Measurements from ENCODE around the gene PRKD1. TPM values are rescaled to one million over a fixed set of nuclear protein-coding genes. Genes with fewer than 3 reads are reported as not detected.
"Not testable (repeated sequence)": the region's sequence is repeated elsewhere in the genome, so short reads cannot be mapped to it uniquely, and the experiment has no call there.

PRKD1 gene
- total RNA-seq, 1 experiment from 2014 or later = not detected

GRCh38 chr14:29705801-29706200 is 221.8 kb downstream of the PRKD1 start:
- no peak for DNase-seq (ENCODE audit: low read depth, low spot score)
- Histone ChIP-seq H3K9me3 (ENCODE audit: control insufficient read depth in 1 of 2, insufficient read depth in 1 of 2, low read depth in 1 of 2, low read length in 2 of 2) (peaks cover 6 to 22% of the 10 kb centered on the region in 2 experiments; a peak in 2 of 4 replicates), H3K36me3 (ENCODE audit: control insufficient read depth in 1 of 2, insufficient read depth in 2 of 2, low read length in 2 of 2) (no peaks in the 10 kb centered on the region), H3K4me2 (ENCODE audit: low read length) (no peak overlapping the region), H4K20me1 (ENCODE audit: insufficient read depth) (no peaks in the 10 kb centered on the region), H3K4me3 (replicated peaks in 1 of 2; ENCODE audit: low read depth in 1 of 2, low read length in 2 of 2) (no peak overlapping the region), H3K79me2 (ENCODE audit: insufficient read depth, low read length) (no peaks in the 10 kb centered on the region), H3K9me2 (ENCODE audit: insufficient read depth) (no peaks in the 10 kb centered on the region), H3K27ac (ENCODE audit: low read depth, low read length) (no peak overlapping the region), H3K27me3 (ENCODE audit: insufficient read depth, low read length) (no peaks in the 10 kb centered on the region), H3K9ac (ENCODE audit: low read length) (no peak overlapping the region), H3K4me1 (ENCODE audit: control insufficient read depth in 1 of 2, insufficient read depth in 2 of 2, low read length in 2 of 2) (no peaks in the 10 kb centered on the region), H2AFZ (ENCODE audit: low read depth, low read length, poor library complexity, severe bottlenecking) (no peak overlapping the region)
- ATAC-seq = no peak
- no TSS peak for BruUV-seq (replicated peaks)
- RAD21 ChIA-PET (ENCODE audit: low non-redundant PET in 1 of 2, low total read pairs in 2 of 2, uncharacterized antibody in 2 of 2, unreplicated experiment in 2 of 2) = no interaction called here
- POLR2A ChIA-PET = no interaction called here
- CTCF ChIA-PET = no interaction called here
- TF ChIP-seq POLR2A (IDR thresholded peaks at IDR 0.05; ENCODE audit: borderline replicate concordance, extremely low read depth, insufficient read depth, insufficient read length) = no peak
- TF ChIP-seq YY1 (IDR thresholded peaks at IDR 0.05; ENCODE audit: extremely low read depth, insufficient replicate concordance, low read depth, low read length) = no peak
- TF ChIP-seq ELF1 (IDR thresholded peaks at IDR 0.05; ENCODE audit: borderline replicate concordance, low read depth) = no peak
- TF ChIP-seq EGR1 (IDR thresholded peaks at IDR 0.05; ENCODE audit: low read depth) = no peak
- no peak for TF ChIP-seq ZBTB33 (IDR thresholded peaks at IDR 0.05; ENCODE audit: extremely low read depth, insufficient replicate concordance, low read length)
- TF ChIP-seq EZH2phosphoT487 (IDR thresholded peaks at IDR 0.05; ENCODE audit: borderline replicate concordance) = no peak
- TF ChIP-seq JUND (IDR thresholded peaks at IDR 0.05) = no peak
- no peak for TF ChIP-seq CBX3 (IDR thresholded peaks at IDR 0.05; ENCODE audit: low read depth)
- no peak for TF ChIP-seq MAX (IDR thresholded peaks at IDR 0.05)
- no peak for TF ChIP-seq SRF (IDR thresholded peaks at IDR 0.05; ENCODE audit: low read depth)
- no peak for TF ChIP-seq POLR2AphosphoS5 (IDR thresholded peaks at IDR 0.05; ENCODE audit: low read depth, low read length)
- TF ChIP-seq REST (IDR thresholded peaks at IDR 0.05; ENCODE audit: low read depth) = no peak
- no peak for TF ChIP-seq TCF7L2 (IDR thresholded peaks at IDR 0.05; ENCODE audit: borderline replicate concordance, extremely low read depth, insufficient read depth, insufficient read length)
- TF ChIP-seq CEBPB (IDR thresholded peaks at IDR 0.05; ENCODE audit: low read depth) = no peak
- no peak for TF ChIP-seq FOSL1 (IDR thresholded peaks at IDR 0.05; ENCODE audit: low read depth)
- no peak for TF ChIP-seq SIN3A (IDR thresholded peaks at IDR 0.05; ENCODE audit: low read depth)
- no peak for TF ChIP-seq RAD21 (IDR thresholded peaks at IDR 0.05; ENCODE audit: low read depth)
- TF ChIP-seq ZFX (IDR thresholded peaks at IDR 0.05) = no peak
- intact Hi-C loops (cut with micrococcal nuclease) = no loop called here

- BruUV-seq (replicated peaks) = not testable (repeated sequence)
These were observed 238.1 kb downstream of the PRKD1 start for GRCh38 chr14:29689597-29689996.

More at GRCh38 chr14:29689597-29689996, 238.1 kb downstream of the PRKD1 start:
- intact Hi-C loops (cut with micrococcal nuclease); CTCF ChIA-PET; H3K4me1 ChIP-seq (ENCODE audit: control insufficient read depth in 1 of 2, insufficient read depth in 2 of 2, low read length in 2 of 2); H3K27ac ChIP-seq (ENCODE audit: low read depth, low read length); H3K27me3 ChIP-seq (ENCODE audit: insufficient read depth, low read length); RAD21 ChIA-PET (ENCODE audit: low non-redundant PET in 1 of 2, low total read pairs in 2 of 2, uncharacterized antibody in 2 of 2, unreplicated experiment in 2 of 2); DNase-seq (ENCODE audit: low read depth, low spot score); H3K4me2 ChIP-seq (ENCODE audit: low read length); H3K79me2 ChIP-seq (ENCODE audit: insufficient read depth, low read length); H3K9me2 ChIP-seq (ENCODE audit: insufficient read depth); H3K4me3 ChIP-seq (replicated peaks in 1 of 2; ENCODE audit: low read depth in 1 of 2, low read length in 2 of 2); POLR2A ChIA-PET; H4K20me1 ChIP-seq (ENCODE audit: insufficient read depth); H3K9ac ChIP-seq (ENCODE audit: low read length); ATAC-seq; H3K36me3 ChIP-seq (ENCODE audit: control insufficient read depth in 1 of 2, insufficient read depth in 2 of 2, low read length in 2 of 2); H2AFZ ChIP-seq (ENCODE audit: low read depth, low read length, poor library complexity, severe bottlenecking): not testable (repeated sequence)
- peaks cover 14 to 30% of the 10 kb centered on the region in 2 experiments; a peak in 2 of 4 replicates for H3K9me3 ChIP-seq (ENCODE audit: control insufficient read depth in 1 of 2, insufficient read depth in 1 of 2, low read depth in 1 of 2, low read length in 2 of 2)

Data from HCT116 (cell line).